HG03025 (cell line): ENCODE data around the gene ST8SIA1.

Experiments used
- ATAC-seq: cut with Tn5 transposase; IDR thresholded peaks from one replicate; pipeline ENCODE4 v1.9.1; 2021; ENCODE audit warnings: mild to moderate bottlenecking, moderate library complexity; ENCODE audit not compliant: unreplicated experiment, low FRiP score

ST8SIA1 gene

GRCh38 chr12:22284871-22285270 lies 49.6 kb downstream of the ST8SIA1 start:
- no peak for ATAC-seq

DNA sequence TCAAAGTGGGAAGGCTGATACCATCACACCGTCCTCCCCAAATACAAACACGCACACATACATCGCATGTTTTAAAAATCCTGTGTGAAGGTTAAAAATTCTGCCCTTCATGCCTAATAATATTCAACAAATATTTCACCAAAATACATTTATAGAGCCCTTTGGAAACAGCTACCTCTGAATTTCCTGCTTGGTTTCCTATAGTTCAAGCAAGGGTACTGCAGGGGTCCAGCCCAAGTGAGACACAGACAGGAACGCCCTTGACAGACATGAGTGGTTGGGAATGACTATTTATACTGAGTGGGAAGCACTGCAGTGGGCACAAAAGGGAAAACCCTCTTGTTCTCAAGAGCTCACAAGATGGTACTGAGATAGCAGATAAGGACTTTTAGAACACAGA lies 51.0 kb downstream of the ST8SIA1 start:
- no peak for ATAC-seq

DNA sequence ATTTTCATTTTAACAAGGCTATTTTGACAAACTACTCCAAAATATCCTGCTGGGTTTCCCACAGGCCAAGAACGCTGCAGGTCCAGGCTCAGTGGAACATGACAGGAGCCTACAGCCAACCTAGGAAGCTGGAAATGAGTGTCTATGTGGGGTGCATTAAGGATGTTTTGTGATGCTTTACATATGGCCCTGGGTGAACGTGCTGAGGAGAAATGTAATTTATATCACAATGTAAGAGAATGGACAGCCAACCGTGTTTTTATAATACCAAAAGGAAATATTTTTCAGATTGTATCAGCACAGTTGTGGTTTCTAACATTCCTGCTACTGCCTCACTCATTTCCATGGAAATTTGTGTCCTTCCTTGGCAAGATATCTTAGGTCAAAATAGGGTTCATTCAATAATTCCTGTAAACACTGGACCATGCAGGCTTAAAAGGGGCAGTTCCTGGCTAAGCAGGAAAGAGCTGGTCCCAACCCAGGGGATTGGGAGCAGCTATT lies 51.5 kb downstream of the ST8SIA1 start:
- no peak for ATAC-seq

GRCh38 chr12:22282283-22282682 lies 52.2 kb downstream of the ST8SIA1 start:
- no peak for ATAC-seq

DNA sequence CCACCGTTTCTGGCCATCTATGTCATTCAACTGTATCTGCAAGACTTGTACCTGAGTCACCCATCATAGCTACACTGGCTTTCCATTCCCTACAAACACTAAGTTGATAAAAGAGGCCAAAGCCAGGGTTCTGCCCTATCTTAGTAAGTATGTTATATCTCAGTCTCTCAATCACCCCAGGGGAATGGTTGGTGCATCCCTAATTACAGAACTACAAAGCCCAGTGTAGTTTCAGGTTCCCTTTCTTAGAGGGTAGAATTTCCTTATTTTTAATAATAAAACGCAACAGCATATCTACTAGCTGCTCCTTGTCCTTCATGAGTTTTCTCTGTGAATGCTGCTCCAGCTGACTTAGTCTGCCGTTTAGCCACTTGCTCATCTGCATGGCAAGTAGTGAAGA lies 57.6 kb downstream of the ST8SIA1 start:
- ATAC-seq, result no peak

GRCh38 chr12:22276313-22276712 lies 58.2 kb downstream of the ST8SIA1 start:
- no peak for ATAC-seq

DNA sequence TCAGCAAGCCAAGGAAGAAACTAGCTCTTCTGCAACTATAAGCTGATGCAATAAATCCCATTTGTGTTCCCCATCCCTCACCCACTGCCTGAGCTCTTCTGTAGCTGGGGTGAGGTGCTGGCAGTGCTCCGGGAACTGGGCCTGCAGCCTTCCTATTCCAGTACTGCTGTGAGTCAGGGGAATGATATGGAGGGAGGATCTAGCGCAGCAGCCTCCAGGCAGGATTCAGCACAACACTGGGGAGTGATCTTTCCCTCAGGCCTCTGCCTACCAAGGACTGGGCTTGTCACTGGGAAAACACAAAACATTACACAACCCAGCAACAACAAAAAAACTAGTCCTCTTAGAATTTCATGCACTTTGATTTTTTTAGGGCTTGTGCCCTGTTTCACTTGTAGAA lies 58.7 kb downstream of the ST8SIA1 start:
- no peak for ATAC-seq

DNA sequence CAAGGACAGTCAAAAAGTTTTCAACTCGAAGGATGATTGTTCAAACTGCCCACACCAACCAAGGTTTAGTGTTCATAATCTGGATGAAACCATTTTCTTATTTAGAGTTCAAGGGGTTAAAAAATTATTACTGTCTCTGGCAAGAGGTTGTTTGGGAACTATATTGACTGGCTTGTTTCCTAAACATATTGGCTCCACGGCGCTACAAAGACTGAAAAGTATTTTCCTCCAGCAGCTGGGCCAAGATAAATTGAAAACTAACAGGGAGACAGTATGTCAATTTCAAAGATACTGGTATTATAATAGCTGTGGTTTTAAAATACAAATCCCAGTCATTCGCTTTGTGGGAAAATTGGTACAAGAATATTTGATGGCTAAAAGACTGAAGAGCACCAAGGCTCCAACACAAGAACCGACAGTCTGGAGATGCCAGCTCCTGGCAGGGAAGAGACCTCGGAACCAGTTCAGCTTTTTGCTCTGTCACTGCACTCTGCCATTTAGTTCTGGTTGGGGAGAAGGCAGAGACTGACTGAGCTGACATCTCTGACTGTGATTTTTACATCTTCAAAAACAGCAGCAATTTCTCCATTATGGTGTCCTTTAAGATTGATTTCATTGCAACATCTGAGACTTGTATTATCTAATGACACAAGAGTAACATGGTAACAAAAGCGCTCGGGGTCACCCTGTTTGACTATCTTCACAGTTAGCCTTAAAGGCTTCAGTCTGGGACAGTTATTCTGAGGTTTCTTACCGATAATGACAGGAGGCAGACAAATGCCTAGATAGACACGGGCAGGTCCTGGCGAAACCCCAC lies 62.0 kb downstream of the ST8SIA1 start:
- ATAC-seq, result no peak

GRCh38 chr12:22271023-22271422 lies 63.5 kb downstream of the ST8SIA1 start:
- no peak for ATAC-seq

DNA sequence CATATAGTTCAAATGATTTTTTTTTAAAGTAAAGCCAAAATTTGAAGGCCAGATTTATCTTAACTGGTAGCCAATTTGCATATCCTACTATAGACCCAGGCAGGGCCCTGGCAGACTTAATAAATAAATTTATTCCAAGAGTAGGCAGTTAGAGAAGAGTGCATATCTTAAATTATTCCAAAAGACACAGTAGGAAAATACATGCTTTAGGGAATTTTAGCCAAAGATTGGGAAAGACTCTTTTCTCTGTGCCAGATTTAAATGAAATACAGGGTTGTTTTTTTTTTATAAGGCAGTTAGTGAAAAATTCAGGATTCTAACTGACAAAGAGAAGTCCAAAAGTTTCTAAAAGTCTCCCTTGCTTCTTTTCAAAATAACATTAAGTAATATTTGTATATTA lies 65.5 kb downstream of the ST8SIA1 start:
- no peak for ATAC-seq

DNA sequence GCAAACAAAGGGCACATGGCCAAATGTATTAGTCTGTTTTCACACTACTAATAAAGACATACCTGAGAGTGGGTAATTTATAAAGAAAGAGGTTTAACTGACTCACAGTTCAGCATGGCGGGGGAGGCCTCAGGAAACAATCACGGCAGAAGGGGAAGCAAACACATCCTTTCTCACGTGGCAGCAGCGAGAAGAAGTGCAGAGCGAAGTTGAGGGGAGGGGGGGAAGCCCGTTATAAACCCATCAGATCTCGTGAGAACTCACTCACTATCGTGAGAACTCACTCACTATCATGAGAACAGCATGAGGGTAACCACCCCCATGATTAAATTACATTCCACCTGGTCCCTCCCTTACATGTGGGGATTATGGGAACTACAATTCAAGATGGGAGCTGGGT lies 66.1 kb downstream of the ST8SIA1 start:
- no peak for ATAC-seq

- no peak for ATAC-seq
Observed at GRCh38 chr12:22266101-22266500, 68.4 kb downstream of the ST8SIA1 start.

- ATAC-seq, result no peak
Observed at GRCh38 chr12:22264380-22264779, 70.1 kb downstream of the ST8SIA1 start.

DNA sequence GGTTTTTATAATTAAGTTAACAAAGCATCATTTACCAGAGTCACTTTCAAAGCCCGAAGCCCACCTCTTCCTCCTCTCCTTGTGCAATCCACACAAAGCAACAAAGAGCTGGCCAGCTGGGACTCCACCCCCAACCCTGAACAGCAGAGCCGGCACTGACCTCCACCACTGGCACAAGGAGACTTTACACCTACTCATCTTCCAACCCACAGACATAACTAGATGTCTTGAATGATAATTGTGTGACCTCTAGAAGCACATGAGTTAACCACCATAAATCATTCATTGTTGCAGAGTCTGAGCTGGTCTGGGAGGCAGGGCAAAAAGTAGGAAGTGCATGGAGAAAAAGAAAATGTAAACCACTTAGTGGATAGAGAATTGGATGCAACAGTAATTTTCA lies 72.2 kb downstream of the ST8SIA1 start:
- ATAC-seq, result no peak

DNA sequence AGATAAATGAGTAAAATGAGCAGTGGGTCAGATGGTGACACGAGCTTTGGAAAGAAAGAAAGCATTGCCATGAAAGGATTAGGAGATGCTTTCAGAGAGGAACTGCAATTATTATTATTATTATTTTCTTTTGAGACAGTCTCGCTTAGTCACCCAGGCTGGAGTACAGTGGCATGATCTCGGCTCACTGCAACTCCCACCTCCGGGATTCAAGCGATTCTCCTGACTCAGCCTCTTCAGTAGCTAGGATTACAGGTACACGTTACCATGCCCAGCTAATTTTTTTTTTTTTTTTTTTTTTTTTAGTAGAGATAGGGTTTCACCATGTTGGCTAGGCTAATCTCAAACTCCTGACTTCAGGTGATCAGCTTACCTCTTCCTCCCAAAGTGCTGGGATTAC lies 77.4 kb downstream of the ST8SIA1 start:
- no peak for ATAC-seq

- no peak for ATAC-seq
Observed at GRCh38 chr12:22256605-22257004, 77.9 kb downstream of the ST8SIA1 start.

DNA sequence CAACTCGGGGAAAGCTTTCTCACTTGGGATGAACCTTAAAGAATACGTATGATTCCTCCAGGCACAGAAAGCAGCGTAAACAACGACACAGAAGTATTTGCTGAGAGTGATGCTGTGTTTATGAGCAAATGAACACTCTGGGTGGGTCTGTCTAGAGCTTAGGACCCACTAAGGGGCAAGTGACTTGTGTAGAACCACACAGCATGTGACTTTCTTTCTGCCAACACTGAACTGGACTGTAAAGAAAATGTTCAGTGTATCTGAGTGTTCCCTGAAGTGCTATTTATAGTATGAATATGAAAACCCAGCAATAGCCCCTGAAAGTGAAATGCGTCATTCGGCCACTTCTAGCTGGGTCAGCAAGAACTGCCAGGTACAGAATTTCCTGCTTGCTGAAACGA lies 78.5 kb downstream of the ST8SIA1 start:
- ATAC-seq, result no peak

DNA sequence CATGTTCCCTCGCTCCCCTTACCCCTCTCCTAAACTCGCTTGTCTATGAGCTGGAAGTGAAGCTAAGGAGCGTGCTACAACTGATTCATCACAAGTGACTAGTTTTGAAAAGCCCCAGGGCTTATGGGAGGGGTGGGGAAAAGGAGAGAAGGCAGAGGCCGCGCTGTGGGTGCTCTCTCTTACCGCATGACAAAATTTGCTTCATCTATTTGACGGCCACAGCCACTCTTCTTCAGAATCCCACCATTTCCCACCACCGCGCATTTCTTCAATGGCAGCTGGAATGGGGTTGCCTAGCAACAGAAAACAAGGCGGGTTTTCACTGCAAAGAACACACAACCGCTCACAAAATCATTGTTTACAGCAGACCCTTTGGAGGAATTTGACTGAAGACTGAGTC lies 79.4 kb downstream of the ST8SIA1 start:
- no peak for ATAC-seq

DNA sequence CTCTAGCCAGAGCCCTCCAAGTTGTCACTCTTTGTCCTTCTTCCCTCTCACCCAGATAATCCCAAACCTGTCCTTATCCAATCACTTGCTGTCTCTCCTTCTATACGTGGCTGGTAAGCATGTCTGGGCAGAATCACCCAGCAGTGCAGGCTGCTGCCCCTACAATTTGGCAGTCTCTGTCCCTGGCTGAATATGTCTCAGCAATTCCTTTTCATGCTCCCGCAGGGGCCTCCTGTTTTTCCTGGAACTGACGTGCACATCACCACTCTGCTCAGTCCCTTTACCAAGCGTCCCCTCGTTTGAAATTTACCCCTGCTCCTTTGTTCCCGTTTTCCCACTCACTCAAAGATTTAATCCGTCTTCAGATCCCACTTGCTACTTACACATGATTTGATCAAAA lies 80.0 kb downstream of the ST8SIA1 start:
- no peak for ATAC-seq

DNA sequence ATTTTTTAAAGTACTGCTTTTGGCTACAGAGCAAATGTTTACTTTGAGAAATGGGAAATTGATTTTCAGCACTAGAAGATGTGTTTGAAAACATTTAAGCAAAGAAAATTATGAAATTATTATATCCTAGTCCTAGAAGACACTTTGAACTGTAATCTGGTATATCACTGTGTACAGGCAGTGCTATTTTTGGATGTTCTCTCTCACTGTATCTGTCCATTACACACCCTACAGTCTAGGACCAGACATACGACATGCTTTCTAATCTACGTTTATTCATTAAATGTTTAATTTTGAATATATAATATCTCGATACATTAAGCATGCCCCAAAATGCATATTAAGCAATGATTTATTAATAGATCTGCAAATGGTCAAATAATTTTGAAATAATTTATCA lies 82.5 kb downstream of the ST8SIA1 start:
- no peak for ATAC-seq

- ATAC-seq, result no peak
Observed at GRCh38 chr12:22250762-22251161, 83.7 kb downstream of the ST8SIA1 start.

GRCh38 chr12:22248571-22249115 lies 85.9 kb downstream of the ST8SIA1 start:
- ATAC-seq, result no peak
